OCI-LY3 (cell line): ENCODE results near the gene C11orf97.

Experiments used
- H2AFZ ChIP-seq: fragments of 200-600, 300-600 bp; shearing (Covaris generic); 2 replicates; pipeline ENCODE4 v1.6.0; 2014; ENCODE audit warnings: antibody characterized with exemption, low read depth, low read length
- H3K27ac ChIP-seq: fragments of 200-600, 300-600 bp; sonication (generic); 2 replicates; pipeline ENCODE4 v1.5.1; 2014; ENCODE audit warnings: mild to moderate bottlenecking, low read length, moderate library complexity, mixed read lengths
- H3K27me3 ChIP-seq: fragments of 200-600, 300-600 bp; sonication (generic); 2 replicates; pipeline ENCODE4 v1.6.1; 2014; ENCODE audit warnings: low read depth, low read length, mixed read lengths
- H3K36me3 ChIP-seq: fragments of 200-600, 300-600 bp; sonication (generic); replicated peaks from 2 replicates; pipeline ENCODE3; 2014; ENCODE audit warnings: low read depth, low read length, mixed read lengths
- H3K4me1 ChIP-seq: fragments of 300-600, 200-600 bp; sonication (generic); 2 replicates; pipeline ENCODE4 v1.6.1; 2014; ENCODE audit warnings: low read length, mixed read lengths
- H3K4me2 ChIP-seq: fragments of 200-600, 300-600 bp; sonication (generic); 2 replicates; pipeline ENCODE4 v1.6.1; 2014; ENCODE audit warnings: low read length, mixed read lengths
- H3K4me3 ChIP-seq: fragments of 300-600, 200-600 bp; sonication (generic); 2 replicates; pipeline ENCODE4 v1.5.1; 2014; ENCODE audit warnings: antibody characterized with exemption, mild to moderate bottlenecking, low read length, moderate library complexity
- H3K79me2 ChIP-seq: fragments of 300-600, 200-600 bp; shearing (Covaris generic); 2 replicates; pipeline ENCODE4 v1.6.1; 2014; ENCODE audit warnings: mild to moderate bottlenecking, low read length, mixed read lengths
- H3K9ac ChIP-seq: fragments of 300-600, 200-600 bp; shearing (Covaris generic); 2 replicates; pipeline ENCODE4 v1.6.0; 2014; ENCODE audit warnings: mild to moderate bottlenecking, low read length, moderate library complexity
- H3K9me3 ChIP-seq: fragments of 200-600, 300-600 bp; shearing (Covaris generic); 2 replicates; pipeline ENCODE4 v1.6.1; 2014; ENCODE audit warnings: low read length, mixed read lengths; ENCODE audit not compliant: insufficient read depth
- H4K20me1 ChIP-seq: fragments of 200-600, 300-600 bp; sonication (generic); 2 replicates; pipeline ENCODE4 v1.6.1; 2016; ENCODE audit warnings: low read length, mixed read lengths; ENCODE audit not compliant: insufficient read depth
- CTCF ChIP-seq: fragments of 200-600, 300-600 bp; sonication (generic); IDR thresholded peaks from 2 replicates; pipeline ENCODE4 v1.5.1; 2014; ENCODE audit warnings: antibody characterized with exemption, low read length, low read depth
- EZH2phosphoT487 ChIP-seq: fragments of 200-600 bp; shearing (Covaris generic); IDR thresholded peaks from 2 replicates; pipeline ENCODE4 v1.6.1; 2018; ENCODE audit warnings: antibody characterized with exemption, mixed run types, low read depth

C11orf97 gene

GRCh38 chr11:94539420-94539819, 27.2 kb downstream of the C11orf97 start:
- no peaks in the 10 kb centered on the region for H3K36me3 ChIP-seq
- no peak overlapping the region for H3K4me2 ChIP-seq
- H4K20me1 ChIP-seq: no peaks in the 10 kb centered on the region
- no peak overlapping the region for H3K9ac ChIP-seq
- no peak for TF ChIP-seq EZH2phosphoT487
- no peak for TF ChIP-seq CTCF
- peaks cover 10% of the 10 kb centered on the region for H3K27me3 ChIP-seq
- peaks cover 9% of the 10 kb centered on the region for H3K4me1 ChIP-seq
- no peak overlapping the region for H2AFZ ChIP-seq
- no peak overlapping the region for H3K27ac ChIP-seq
- no peaks in the 10 kb centered on the region for H3K79me2 ChIP-seq
- H3K9me3 ChIP-seq: no peaks in the 10 kb centered on the region
- H3K4me3 ChIP-seq: no peak overlapping the region

GRCh38 chr11:94543695-94544645, 31.7 kb downstream of the C11orf97 start, which contains the start of gene FUT4:
Gene FUT4 (plus strand): TSS chr11:94543921. CDS start chr11:94544134, 213 bp downstream.
- Histone ChIP-seq H4K20me1 (no peaks in the 10 kb centered on the region), H3K79me2 (peaks cover 3% of the 10 kb centered on the region; the same call in 1 of the 2 replicates), H2AFZ (peak within 1 kb of the TSS; percentile 82), H3K4me1 (peaks cover 12% of the 10 kb centered on the region), H3K27ac (peak within 1 kb of the TSS; percentile 67), H3K9me3 (no peaks in the 10 kb centered on the region), H3K4me2 (peak within 1 kb of the TSS; percentile 71), H3K36me3 (no peaks in the 10 kb centered on the region), H3K4me3 (peak within 1 kb of the TSS; percentile 81), H3K27me3 (no peaks in the 10 kb centered on the region), H3K9ac (peak within 1 kb of the TSS; percentile 88)
- TF ChIP-seq EZH2phosphoT487: no peak
- no peak for TF ChIP-seq CTCF

GRCh38 chr11:94544646-94545263, 32.5 kb downstream of the C11orf97 start:
- Histone ChIP-seq H3K27me3 (no peaks in the 10 kb centered on the region), H3K4me1 (peaks cover 13% of the 10 kb centered on the region), H2AFZ (peak overlapping the region; percentile 18; the same call in 1 of the 2 replicates), H3K9ac (peak overlapping the region; percentile 88), H4K20me1 (no peaks in the 10 kb centered on the region), H3K79me2 (peaks cover 3% of the 10 kb centered on the region; the same call in 1 of the 2 replicates), H3K4me2 (peak overlapping the region; percentile 71), H3K27ac (no peak overlapping the region), H3K4me3 (peak overlapping the region; percentile 81), H3K9me3 (no peaks in the 10 kb centered on the region), H3K36me3 (no peaks in the 10 kb centered on the region)
- TF ChIP-seq CTCF: no peak
- no peak for TF ChIP-seq EZH2phosphoT487
